GM23248 (cell line): Measurements from ENCODE around the gene SMG9. TPM values are rescaled to one million over a fixed set of nuclear protein-coding genes. Genes with fewer than 3 reads are reported as not detected.

Experiments
- DNase-seq: peaks from one replicate; pipeline ENCODE4 v3.0.0-alpha.2; 2015
- H2AFZ ChIP-seq: fragments of 200-600 bp; sonication (generic); 2 replicates; pipeline ENCODE4 v1.6.1; 2016; ENCODE audit warnings: antibody characterized with exemption
- H3F3A ChIP-seq: fragments of 200-600 bp; sonication (generic); 2 replicates; pipeline ENCODE4 v1.6.1; 2016; ENCODE audit warnings: mild to moderate bottlenecking, antibody characterized with exemption, mixed run types; ENCODE audit not compliant: insufficient read depth
- H3K27ac ChIP-seq: fragments of 200-600 bp; sonication (generic); 2 replicates; pipeline ENCODE4 v1.5.1; 2016; ENCODE audit warnings: mild to moderate bottlenecking
- H3K27me3 ChIP-seq: fragments of 200-600 bp; sonication (generic); replicated peaks from 2 replicates; pipeline ENCODE4 v1.6.1; 2016; ENCODE audit warnings: mild to moderate bottlenecking; ENCODE audit not compliant: insufficient read depth
- H3K36me3 ChIP-seq: fragments of 200-600 bp; sonication (generic); 2 replicates; pipeline ENCODE4 v1.6.1; 2016; ENCODE audit warnings: low read depth, mild to moderate bottlenecking
- H3K4me1 ChIP-seq: fragments of 200-600 bp; sonication (generic); 2 replicates; pipeline ENCODE4 v1.6.1; 2016; ENCODE audit warnings: mild to moderate bottlenecking; ENCODE audit not compliant: insufficient read depth
- H3K4me2 ChIP-seq: fragments of 200-600 bp; sonication (generic); one replicate; pipeline ENCODE4 v1.6.1; 2016; ENCODE audit warnings: mild to moderate bottlenecking; ENCODE audit not compliant: unreplicated experiment
- H3K4me3 ChIP-seq: fragments of 200-600 bp; sonication (generic); 2 replicates; pipeline ENCODE4 v1.5.1; 2016; ENCODE audit warnings: mild to moderate bottlenecking
- H3K79me2 ChIP-seq: fragments of 200-600 bp; sonication (generic); 2 replicates; pipeline ENCODE4 v1.6.1; 2016; ENCODE audit warnings: mild to moderate bottlenecking; ENCODE audit not compliant: insufficient read depth
- H3K9ac ChIP-seq: fragments of 200-600 bp; sonication (generic); 2 replicates; pipeline ENCODE4 v1.6.1; 2016; ENCODE audit warnings: mild to moderate bottlenecking
- H3K9me2 ChIP-seq: fragments of 200-600 bp; sonication (generic); 2 replicates; pipeline ENCODE4 v1.6.1; 2016; ENCODE audit warnings: mixed run types, mild to moderate bottlenecking, moderate library complexity; ENCODE audit not compliant: insufficient read depth
- H3K9me3 ChIP-seq: fragments of 200-600 bp; sonication (generic); one replicate; pipeline ENCODE4 v1.6.1; 2017; ENCODE audit warnings: low read depth
- H4K20me1 ChIP-seq: fragments of 200-600 bp; sonication (generic); 2 replicates; pipeline ENCODE4 v1.6.0; 2016; ENCODE audit not compliant: insufficient read depth
- EZH2 ChIP-seq: fragments of 200-600 bp; sonication (generic); IDR thresholded peaks from 2 replicates; pipeline ENCODE4 v1.6.1; 2018; ENCODE audit warnings: antibody characterized with exemption, mild to moderate bottlenecking; ENCODE audit not compliant: insufficient read depth, poor library complexity, severe bottlenecking
- EZH2phosphoT487 ChIP-seq: fragments of 200-600 bp; sonication (generic); IDR thresholded peaks from 2 replicates; pipeline ENCODE4 v1.6.1; 2018; ENCODE audit warnings: antibody characterized with exemption, moderate library complexity, mild to moderate bottlenecking, low read depth; ENCODE audit not compliant: insufficient read depth
- WGBS, 2 experiments: methylation state at CpG; one replicate each; pipeline ENCODE4 v1.1.6; 2015 to 2017; ENCODE audit warnings: low lambda C conversion rate in 2 of 2, low coverage in 1 of 2; ENCODE audit errors: missing lambda C conversion rate in 2 of 2; 5-methylcytosine and 5-hydroxymethylcytosine counted together
- in situ Hi-C: fragments of 300-500 bp; cut with MboI; formaldehyde crosslinking; loops from 2 replicates; pipeline ENCODE4 v1.15.0; 2020
- polyA plus RNA-seq: library from polyadenylated mRNA; unstranded; fragments of >200 nt; fragmentation: Nextera tagmentation; extraction: Ambion mirVana; gene quantifications from 2 replicates; pipeline ENCODE4 v1.2.1, GENCODE V29; 2016
- total RNA-seq: library from RNA; depleted of rRNA; stranded (reverse); fragments of >200 nt; shearing (Covaris generic); gene quantifications from 2 replicates; pipeline ENCODE4 v1.2.3, GENCODE V29; 2014

The SMG9 gene
- total and polyA plus RNA-seq, 2 experiments from 2014 or later = 13.0 to 23.2 TPM

DNA sequence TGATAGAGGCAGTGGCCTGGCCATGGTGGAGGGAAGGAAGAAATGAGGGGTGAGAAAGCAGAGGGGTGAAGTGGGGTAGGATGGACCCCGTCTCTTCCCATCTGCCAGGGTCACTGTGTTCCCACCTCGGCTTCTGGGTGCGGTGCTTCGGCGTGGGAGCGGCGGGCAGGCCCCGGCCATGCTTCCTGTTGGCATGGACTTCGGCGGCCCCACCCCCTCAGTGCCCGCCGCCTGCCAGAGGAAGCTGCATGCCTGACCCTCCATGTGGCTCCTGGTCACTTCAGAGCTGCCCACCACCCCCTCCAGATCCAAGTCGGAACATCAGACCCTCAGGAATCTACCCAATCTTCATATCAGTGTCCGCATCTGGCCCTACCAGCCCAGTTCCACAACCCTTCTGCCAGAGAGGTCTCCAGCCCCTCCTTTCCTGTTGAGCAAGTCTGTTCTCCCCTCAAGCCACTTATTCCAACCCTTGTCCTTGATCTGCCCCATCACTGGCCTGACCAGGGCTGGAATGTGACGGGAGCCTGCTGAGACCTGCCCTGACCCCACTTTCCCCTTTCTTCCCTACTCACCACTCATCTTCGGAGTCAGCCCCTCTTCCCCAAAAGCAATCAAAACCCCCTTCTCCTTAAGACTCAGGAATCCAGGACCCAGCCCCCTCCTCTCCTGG lies 24.5 kb upstream of the SMG9 start:
- H3F3A ChIP-seq = no peaks in the 10 kb centered on the region; the same call in 1 of the 2 replicates
- no peaks in the 10 kb centered on the region for H3K9me2 ChIP-seq
- in situ Hi-C loops = no loop called here
- peak overlapping the region; percentile 72; the same call in 1 of the 2 replicates for H3K9ac ChIP-seq
- H3K4me3 ChIP-seq = 0 out of 2 replicates have a peak overlapping the region, but pooled peaks have one; percentile 65
- no peaks in the 10 kb centered on the region for H3K36me3 ChIP-seq
- no peaks in the 10 kb centered on the region for H3K27me3 ChIP-seq
- no peak for TF ChIP-seq EZH2phosphoT487
- TF ChIP-seq EZH2 = no peak
- H4K20me1 ChIP-seq = no peaks in the 10 kb centered on the region
- WGBS, 2 experiments = 76 to 79% methylated on average over 16 of the region's 16 CpGs
- H3K79me2 ChIP-seq = no peaks in the 10 kb centered on the region; the same call in 1 of the 2 replicates
- H3K9me3 ChIP-seq = no peaks in the 10 kb centered on the region
- DNase-seq = no peak
- H3K4me1 ChIP-seq = peaks cover 32% of the 10 kb centered on the region
- peak overlapping the region; percentile 69 for H3K4me2 ChIP-seq
- no peak overlapping the region for H3K27ac ChIP-seq
- no peak overlapping the region for H2AFZ ChIP-seq

DNA sequence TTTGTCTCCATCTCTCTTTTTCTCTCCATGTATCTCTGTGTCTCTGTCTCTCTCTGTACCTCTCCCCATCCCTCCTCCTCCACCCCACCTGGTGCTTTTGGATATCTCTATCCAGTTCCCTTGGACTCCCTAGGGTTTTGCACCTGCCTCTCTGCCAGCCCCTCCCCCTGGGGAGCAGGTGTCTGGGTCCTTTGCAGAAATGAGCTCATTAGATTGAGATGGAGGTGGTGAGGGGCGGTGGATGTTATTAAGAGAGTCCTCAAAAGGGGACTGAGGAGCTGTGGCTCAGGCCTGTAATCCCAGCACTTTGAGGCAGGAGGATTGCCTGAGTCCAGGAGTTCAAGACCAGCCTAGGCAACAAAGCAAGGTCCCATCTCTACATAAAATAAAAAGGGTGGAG lies 23.9 kb upstream of the SMG9 start:
- H3K79me2 ChIP-seq = no peaks in the 10 kb centered on the region; the same call in 1 of the 2 replicates
- DNase-seq = no peak
- TF ChIP-seq EZH2phosphoT487 = no peak
- TF ChIP-seq EZH2 = no peak
- no peak overlapping the region for H3K9ac ChIP-seq
- H3K9me2 ChIP-seq = no peaks in the 10 kb centered on the region
- in situ Hi-C loops = no loop called here
- no peak overlapping the region for H3K4me2 ChIP-seq
- no peak overlapping the region for H3K4me3 ChIP-seq
- H3K27ac ChIP-seq = no peak overlapping the region
- H3K4me1 ChIP-seq = peaks cover 26% of the 10 kb centered on the region
- no peaks in the 10 kb centered on the region for H3F3A ChIP-seq
- 75 to 82% methylated on average over 1 of the region's 1 CpG for WGBS, 2 experiments
- H3K9me3 ChIP-seq = no peaks in the 10 kb centered on the region
- H2AFZ ChIP-seq = no peak overlapping the region
- no peaks in the 10 kb centered on the region for H3K27me3 ChIP-seq
- H3K36me3 ChIP-seq = no peaks in the 10 kb centered on the region
- H4K20me1 ChIP-seq = no peaks in the 10 kb centered on the region

DNA sequence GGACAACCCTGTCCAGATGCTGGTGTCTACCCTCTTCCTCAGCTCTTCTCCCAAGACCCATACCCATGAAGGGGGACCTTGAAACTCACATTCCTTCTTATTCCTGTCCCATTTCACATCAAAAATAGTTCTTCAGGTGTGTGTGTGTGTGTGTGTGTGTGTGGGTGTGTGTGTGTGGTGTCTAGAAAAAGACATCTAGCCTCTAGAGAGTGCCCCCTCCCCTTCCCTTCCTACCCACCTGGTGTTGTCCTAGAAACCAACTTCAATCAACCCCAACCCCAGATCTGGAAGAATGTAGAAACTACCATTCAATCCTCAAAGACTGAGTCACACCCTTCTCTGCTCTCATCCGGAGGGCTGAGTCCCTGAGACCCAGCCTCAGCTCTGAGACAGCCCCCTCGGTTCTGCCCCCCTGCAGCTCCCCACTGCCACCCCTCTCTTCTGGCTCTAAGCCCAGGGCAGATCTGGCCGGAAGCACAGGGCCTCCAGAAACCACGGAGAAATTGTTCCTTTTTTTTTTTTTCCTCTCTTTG lies 22.5 kb upstream of the SMG9 start:
- 10 to 23% methylated on average over 4 of the region's 4 CpGs for WGBS, 2 experiments
- H3K4me1 ChIP-seq = peaks cover 26% of the 10 kb centered on the region
- no peak overlapping the region for H3K4me3 ChIP-seq
- peak; percentile 37 for DNase-seq
- no peaks in the 10 kb centered on the region for H3K9me3 ChIP-seq
- H3K79me2 ChIP-seq = no peaks in the 10 kb centered on the region; the same call in 1 of the 2 replicates
- no peak overlapping the region for H2AFZ ChIP-seq
- H3K27me3 ChIP-seq = no peaks in the 10 kb centered on the region
- no peaks in the 10 kb centered on the region for H4K20me1 ChIP-seq
- in situ Hi-C loops = no loop called here
- no peak overlapping the region for H3K27ac ChIP-seq
- H3K9ac ChIP-seq = no peak overlapping the region
- TF ChIP-seq EZH2phosphoT487 (no peak), EZH2 (no peak)
- H3K9me2 ChIP-seq = no peaks in the 10 kb centered on the region
- H3K36me3 ChIP-seq = no peaks in the 10 kb centered on the region
- peak overlapping the region; percentile 31 for H3K4me2 ChIP-seq
- no peaks in the 10 kb centered on the region for H3F3A ChIP-seq

DNA sequence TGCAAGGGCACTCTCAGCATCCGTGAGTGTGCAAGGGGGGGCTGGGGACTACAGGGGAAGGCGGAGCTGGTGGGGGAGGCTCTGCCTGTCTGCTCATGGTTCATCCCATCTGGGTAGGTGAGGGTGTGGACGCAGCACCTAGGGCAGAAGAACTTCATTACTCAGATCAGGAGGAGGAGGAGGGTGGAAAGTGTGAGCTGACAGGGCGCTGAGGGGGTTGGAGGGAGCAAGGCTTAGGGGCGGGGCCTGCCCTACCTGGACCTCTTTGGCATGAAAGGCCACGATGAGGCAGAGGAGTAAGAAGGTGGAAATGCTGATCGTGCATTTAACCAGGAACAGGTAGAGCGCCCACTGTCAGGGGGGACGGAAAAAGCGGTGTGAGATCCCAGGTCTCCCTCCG lies 21.5 kb upstream of the SMG9 start:
- Histone ChIP-seq H3K4me3 (no peak overlapping the region), H3K79me2 (no peaks in the 10 kb centered on the region; the same call in 1 of the 2 replicates), H3K9me2 (no peaks in the 10 kb centered on the region), H3K4me2 (no peak overlapping the region), H3K4me1 (peaks cover 22% of the 10 kb centered on the region), H3K27ac (no peak overlapping the region), H3K36me3 (no peaks in the 10 kb centered on the region), H3K27me3 (no peaks in the 10 kb centered on the region), H2AFZ (no peak overlapping the region), H3F3A (no peaks in the 10 kb centered on the region), H3K9me3 (no peaks in the 10 kb centered on the region), H3K9ac (no peak overlapping the region), H4K20me1 (no peaks in the 10 kb centered on the region)
- WGBS, 2 experiments = 66 to 71% methylated on average over 11 of the region's 11 CpGs
- no peak for DNase-seq
- TF ChIP-seq EZH2 = no peak
- in situ Hi-C loops = no loop called here
